ENCODE measurements around the gene OR52I1.

The OR52I1 gene

DNA sequence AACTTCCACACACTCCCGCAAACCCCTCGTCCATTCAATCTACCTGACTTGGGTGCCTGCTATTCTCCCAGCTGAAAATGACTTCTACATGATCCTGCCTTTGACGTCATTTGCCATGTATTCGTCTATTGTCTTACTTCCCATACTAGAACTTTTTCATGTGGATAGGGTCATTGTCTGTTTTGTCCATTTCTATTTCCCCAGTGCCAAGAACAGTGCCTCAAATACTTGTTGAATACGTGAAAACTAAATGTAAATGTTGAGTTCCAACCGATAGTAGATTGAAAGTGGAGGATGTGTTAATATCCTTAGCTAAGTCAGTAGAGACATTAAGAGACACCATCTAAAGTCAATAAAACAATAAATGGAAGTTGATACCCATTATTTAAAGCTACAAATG lies 13.3 kb downstream of the OR52I1 start:
- no peak for DNase-seq (ENCODE audit: low read depth in 1 of 2, low spot score in 1 of 2)
- Histone ChIP-seq H3K27ac (replicated peaks) (no peak overlapping the region), H3K4me3 (replicated peaks; ENCODE audit: insufficient read depth, low read length) (peak overlapping the region; percentile 86), H3K27me3 (ENCODE audit: insufficient read depth, poor library complexity, severe bottlenecking) (no peaks in the 10 kb centered on the region)
- TF ChIP-seq POLR2AphosphoS5 (IDR thresholded peaks at IDR 0.05; ENCODE audit: low read depth) (no peak), GABPA (IDR thresholded peaks at IDR 0.05; ENCODE audit: low read depth) (no peak), SPI1 (IDR thresholded peaks at IDR 0.05; ENCODE audit: borderline replicate concordance, low read depth) (no peak)

DNA sequence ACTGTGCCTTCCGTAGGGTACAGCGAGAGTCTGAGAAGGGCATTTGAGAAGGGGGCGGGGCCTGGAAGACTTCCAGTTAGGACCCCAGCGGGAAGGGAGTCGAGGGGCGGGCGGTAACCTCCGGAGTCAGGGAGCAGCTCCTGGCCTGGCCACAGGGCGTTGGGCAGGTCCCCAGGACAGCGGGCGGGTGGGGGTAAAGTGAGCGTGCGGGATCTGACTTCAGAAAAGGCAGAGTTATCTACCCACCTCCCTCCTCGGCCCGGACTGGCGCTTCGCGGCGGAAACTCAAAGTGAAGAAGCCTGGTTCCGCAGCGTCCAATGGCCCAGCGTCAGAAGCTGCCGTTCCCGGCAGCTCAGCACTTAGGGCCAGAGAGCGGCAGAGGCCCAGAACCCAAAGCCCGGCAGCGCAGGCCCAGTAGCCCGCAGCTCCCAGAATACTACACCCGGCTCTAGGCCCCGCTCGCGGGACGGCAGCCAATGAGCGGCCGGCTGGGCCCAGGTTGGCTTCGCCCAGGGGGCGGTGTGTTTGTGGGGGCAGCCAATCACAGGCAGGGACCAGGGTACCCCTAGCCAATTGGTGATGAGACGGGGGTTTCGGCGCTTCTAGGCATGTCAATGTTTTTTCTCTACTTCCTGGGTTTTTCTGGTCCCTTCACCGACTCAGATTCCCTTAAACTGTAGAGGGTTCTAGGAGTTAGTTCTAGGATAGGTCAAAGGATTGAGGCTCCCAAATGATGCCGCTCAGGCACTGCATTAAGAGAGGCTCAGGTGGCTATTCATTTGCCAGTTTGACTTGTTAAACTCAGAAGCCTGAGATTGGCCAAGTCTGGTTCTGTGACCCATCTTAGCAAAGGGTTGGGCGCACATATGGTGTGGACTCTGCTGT lies 14.2 kb downstream of the OR52I1 start, which contains the start of gene TRIM68:
TRIM68 (minus strand) TSS at position 451 of the 886 bp plus-strand sequence. CDS start 2,727 bp downstream, outside the sequence.
- peak; percentile 63 to 97 for DNase-seq (ENCODE audit: low read depth in 1 of 2, low spot score in 1 of 2)
- Histone ChIP-seq H3K4me3 (replicated peaks; ENCODE audit: insufficient read depth, low read length) (peak within 1 kb of the TSS; percentile 86), H3K27me3 (ENCODE audit: insufficient read depth, poor library complexity, severe bottlenecking) (no peaks in the 10 kb centered on the region), H3K27ac (replicated peaks) (peak within 1 kb of the TSS; percentile 70)
- no peak for TF ChIP-seq GABPA (IDR thresholded peaks at IDR 0.05; ENCODE audit: low read depth)
- TF ChIP-seq POLR2AphosphoS5 (IDR thresholded peaks at IDR 0.05; ENCODE audit: low read depth): peak; percentile 43; the same call in 1 of the 2 replicates

GRCh38 chr11:4610258-4610935 lies 16.6 kb downstream of the OR52I1 start:
- TF ChIP-seq, protein P1, sequence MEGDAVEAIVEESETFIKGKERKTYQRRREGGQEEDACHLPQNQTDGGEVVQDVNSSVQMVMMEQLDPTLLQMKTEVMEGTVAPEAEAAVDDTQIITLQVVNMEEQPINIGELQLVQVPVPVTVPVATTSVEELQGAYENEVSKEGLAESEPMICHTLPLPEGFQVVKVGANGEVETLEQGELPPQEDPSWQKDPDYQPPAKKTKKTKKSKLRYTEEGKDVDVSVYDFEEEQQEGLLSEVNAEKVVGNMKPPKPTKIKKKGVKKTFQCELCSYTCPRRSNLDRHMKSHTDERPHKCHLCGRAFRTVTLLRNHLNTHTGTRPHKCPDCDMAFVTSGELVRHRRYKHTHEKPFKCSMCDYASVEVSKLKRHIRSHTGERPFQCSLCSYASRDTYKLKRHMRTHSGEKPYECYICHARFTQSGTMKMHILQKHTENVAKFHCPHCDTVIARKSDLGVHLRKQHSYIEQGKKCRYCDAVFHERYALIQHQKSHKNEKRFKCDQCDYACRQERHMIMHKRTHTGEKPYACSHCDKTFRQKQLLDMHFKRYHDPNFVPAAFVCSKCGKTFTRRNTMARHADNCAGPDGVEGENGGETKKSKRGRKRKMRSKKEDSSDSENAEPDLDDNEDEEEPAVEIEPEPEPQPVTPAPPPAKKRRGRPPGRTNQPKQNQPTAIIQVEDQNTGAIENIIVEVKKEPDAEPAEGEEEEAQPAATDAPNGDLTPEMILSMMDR (IDR thresholded peaks at IDR 0.05; ENCODE audit: insufficient read depth, low read length): no peak
- peak; percentile 50; the same call in 1 of the 2 replicates for TF ChIP-seq SPI1 (IDR thresholded peaks at IDR 0.05; ENCODE audit: borderline replicate concordance, low read depth)
- Histone ChIP-seq H3K27me3 (ENCODE audit: insufficient read depth, poor library complexity, severe bottlenecking) (no peaks in the 10 kb centered on the region), H3K27ac (replicated peaks) (no peak overlapping the region), H3K4me3 (replicated peaks; ENCODE audit: insufficient read depth, low read length) (0 out of 2 replicates have a peak overlapping the region, but pooled peaks have one; percentile 2)
- peak in 1 of 2 experiments; percentile 5 for DNase-seq (ENCODE audit: low read depth in 1 of 2, low spot score in 1 of 2)

GRCh38 chr11:4611986-4612385 lies 18.1 kb downstream of the OR52I1 start:
- no peak for DNase-seq (ENCODE audit: low read depth in 1 of 2, low spot score in 1 of 2)
- H3K4me3 ChIP-seq (replicated peaks; ENCODE audit: insufficient read depth, low read length): no peak overlapping the region
- no peak overlapping the region for H3K27ac ChIP-seq (replicated peaks)
- TF ChIP-seq POLR2AphosphoS5 (IDR thresholded peaks at IDR 0.05; ENCODE audit: low read depth): no peak
- TF ChIP-seq, protein P1 (IDR thresholded peaks at IDR 0.05; ENCODE audit: insufficient read depth, low read length): no peak
- no peak for TF ChIP-seq GABPA (IDR thresholded peaks at IDR 0.05; ENCODE audit: low read depth)
- TF ChIP-seq SPI1 (IDR thresholded peaks at IDR 0.05; ENCODE audit: borderline replicate concordance, low read depth): no peak
- no peak for TF ChIP-seq REST (IDR thresholded peaks at IDR 0.05; ENCODE audit: insufficient replicate concordance, low read depth)
- H3K27me3 ChIP-seq (ENCODE audit: insufficient read depth, poor library complexity, severe bottlenecking): no peaks in the 10 kb centered on the region

DNA sequence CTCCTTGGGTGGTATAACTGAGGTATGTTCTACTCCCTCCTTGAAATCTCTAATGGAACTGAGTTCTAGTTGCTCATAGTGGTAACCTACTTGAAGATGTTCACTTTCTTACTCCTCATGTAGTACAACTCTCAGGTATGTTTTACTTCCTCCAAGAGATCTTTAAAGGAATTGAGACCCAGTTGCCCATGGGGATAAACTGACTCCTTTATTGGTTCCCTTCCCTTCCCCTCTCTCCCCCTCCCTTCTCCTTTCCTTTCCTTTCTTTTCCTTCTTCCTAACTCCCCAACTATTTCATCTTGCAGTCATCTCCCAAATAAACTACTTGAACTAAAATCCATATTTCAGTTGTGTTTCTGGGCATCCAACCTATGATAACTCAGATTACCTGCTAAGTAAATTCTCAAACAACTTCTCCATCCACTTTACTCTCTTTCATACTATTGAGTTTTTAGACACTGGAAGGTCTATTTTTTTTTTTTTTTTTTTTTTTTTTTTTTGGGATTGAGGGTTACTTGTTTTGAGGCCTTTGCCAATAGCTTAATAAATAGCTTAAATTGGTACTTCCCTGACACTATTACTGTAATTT lies 22.1 kb downstream of the OR52I1 start:
- DNase-seq (ENCODE audit: low read depth in 1 of 2, low spot score in 1 of 2): no peak
- H3K4me3 ChIP-seq (replicated peaks; ENCODE audit: insufficient read depth, low read length): no peak overlapping the region
- TF ChIP-seq GABPA (IDR thresholded peaks at IDR 0.05; ENCODE audit: low read depth) (no peak), SPI1 (IDR thresholded peaks at IDR 0.05; ENCODE audit: borderline replicate concordance, low read depth) (no peak)
- TF ChIP-seq, protein P1 (IDR thresholded peaks at IDR 0.05; ENCODE audit: insufficient read depth, low read length): no peak
- H3K27ac ChIP-seq (replicated peaks): no peak overlapping the region
- H3K27me3 ChIP-seq (ENCODE audit: insufficient read depth, poor library complexity, severe bottlenecking): no peaks in the 10 kb centered on the region
